Lower leg skin (tissue), 3 donors: ENCODE measurements around the gene RBPJL.

Experiments
- POLR2A ChIP-seq, 2 donors: fragments of 450-650 bp; IDR thresholded peaks; one replicate each; pipeline ENCODE4 v1.6.1; 2016 to 2017; ENCODE audit warnings: antibody characterized with exemption in 2 of 2, mild to moderate bottlenecking in 1 of 2, moderate library complexity in 1 of 2
- TF ChIP-seq, protein P1 (sequence below), 3 donors: fragments of 450-650 bp; IDR thresholded peaks; one replicate each; pipeline ENCODE4 v1.5.1; 2016; ENCODE audit warnings: antibody characterized with exemption in 3 of 3, mild to moderate bottlenecking in 3 of 3, moderate library complexity in 2 of 3

DNA sequence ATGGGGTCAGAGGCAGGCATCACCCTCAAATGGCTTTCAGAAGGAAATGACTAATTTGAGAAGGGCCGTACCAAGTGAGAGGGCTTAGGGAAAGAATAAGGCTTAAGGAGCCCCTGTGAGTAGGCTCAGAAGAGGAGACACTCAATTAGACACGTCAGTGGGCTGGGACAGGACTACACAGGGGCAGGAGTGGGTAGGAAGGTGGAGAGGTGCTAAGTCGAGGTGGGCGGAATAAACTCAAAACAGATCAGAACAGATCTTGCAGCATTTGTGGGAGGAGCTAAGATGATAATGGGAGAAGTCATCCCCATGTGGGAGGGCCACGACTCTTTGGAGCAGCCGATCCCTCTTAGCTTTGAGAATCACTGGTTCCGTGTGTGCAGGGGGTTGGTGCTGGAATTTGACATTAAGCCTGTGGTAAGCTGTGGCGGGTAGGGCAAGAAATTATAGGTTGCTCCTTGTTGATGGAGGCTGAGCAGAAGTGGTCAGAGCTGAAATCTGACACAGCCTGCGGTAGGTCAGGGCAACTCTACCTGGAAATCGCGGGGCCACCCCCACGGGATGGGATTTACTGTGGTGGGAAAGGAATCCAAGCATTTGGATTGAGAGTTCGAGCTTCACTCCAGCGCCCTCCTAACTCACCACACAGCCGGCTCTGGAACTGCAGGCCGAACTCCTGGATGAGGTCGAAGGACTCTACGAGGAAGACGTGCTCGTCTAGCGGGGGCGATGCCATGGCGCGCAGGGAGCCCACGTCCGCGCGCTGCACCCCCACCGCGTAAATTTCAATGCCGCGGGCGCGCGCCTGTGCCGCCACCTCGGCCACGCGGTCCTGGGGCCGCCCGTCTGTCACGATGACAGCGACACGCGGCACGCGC is 2.8 kb upstream of the RBPJL start:
- TF ChIP-seq, protein P1, sequence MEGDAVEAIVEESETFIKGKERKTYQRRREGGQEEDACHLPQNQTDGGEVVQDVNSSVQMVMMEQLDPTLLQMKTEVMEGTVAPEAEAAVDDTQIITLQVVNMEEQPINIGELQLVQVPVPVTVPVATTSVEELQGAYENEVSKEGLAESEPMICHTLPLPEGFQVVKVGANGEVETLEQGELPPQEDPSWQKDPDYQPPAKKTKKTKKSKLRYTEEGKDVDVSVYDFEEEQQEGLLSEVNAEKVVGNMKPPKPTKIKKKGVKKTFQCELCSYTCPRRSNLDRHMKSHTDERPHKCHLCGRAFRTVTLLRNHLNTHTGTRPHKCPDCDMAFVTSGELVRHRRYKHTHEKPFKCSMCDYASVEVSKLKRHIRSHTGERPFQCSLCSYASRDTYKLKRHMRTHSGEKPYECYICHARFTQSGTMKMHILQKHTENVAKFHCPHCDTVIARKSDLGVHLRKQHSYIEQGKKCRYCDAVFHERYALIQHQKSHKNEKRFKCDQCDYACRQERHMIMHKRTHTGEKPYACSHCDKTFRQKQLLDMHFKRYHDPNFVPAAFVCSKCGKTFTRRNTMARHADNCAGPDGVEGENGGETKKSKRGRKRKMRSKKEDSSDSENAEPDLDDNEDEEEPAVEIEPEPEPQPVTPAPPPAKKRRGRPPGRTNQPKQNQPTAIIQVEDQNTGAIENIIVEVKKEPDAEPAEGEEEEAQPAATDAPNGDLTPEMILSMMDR (IDR thresholded peaks at IDR 0.05) = no peak
- no peak for TF ChIP-seq POLR2A (IDR thresholded peaks at IDR 0.05)
